IPS DF 6.9 (cell line): ENCODE results near the gene NRXN3.

Experiments
- DNase-seq: peaks from one replicate; pipeline ENCODE4 v3.0.0-alpha.2; 2013; ENCODE audit warnings: low read depth, low spot score
- H3K27ac ChIP-seq: one replicate; pipeline ENCODE4 v1.5.1; 2013; ENCODE audit warnings: low read length, control low read depth
- H3K27me3 ChIP-seq: 2 replicates; pipeline ENCODE4 v1.6.1; 2013; ENCODE audit warnings: mild to moderate bottlenecking, low read length; ENCODE audit not compliant: control insufficient read depth, insufficient read depth
- H3K36me3 ChIP-seq: 2 replicates; pipeline ENCODE4 v1.6.1; 2013; ENCODE audit warnings: low read length; ENCODE audit not compliant: control insufficient read depth, insufficient read depth
- H3K4me1 ChIP-seq: 2 replicates; pipeline ENCODE4 v1.6.1; 2013; ENCODE audit warnings: low read length; ENCODE audit not compliant: control insufficient read depth, insufficient read depth
- H3K4me3 ChIP-seq: 2 replicates; pipeline ENCODE4 v1.5.1; 2013; ENCODE audit warnings: mild to moderate bottlenecking, low read length
- H3K9me3 ChIP-seq: 2 replicates; pipeline ENCODE4 v1.6.1; 2013; ENCODE audit warnings: low read length, inconsistent platforms; ENCODE audit not compliant: control insufficient read depth, insufficient read depth
- WGBS: extraction: QIAGEN DNeasy Blood & Tissue Kit; methylation state at CpG from one replicate; pipeline ENCODE4 v1.1.7; 2013; ENCODE audit warnings: mixed read lengths, missing lambda C conversion rate; ENCODE audit not compliant: insufficient read length, insufficient coverage; 5-methylcytosine and 5-hydroxymethylcytosine counted together

Gene NRXN3

GRCh38 chr14:79704041-79704807 is 1534.1 kb downstream of the NRXN3 start:
- Histone ChIP-seq H3K27ac (no peak overlapping the region), H3K27me3 (no peaks in the 10 kb centered on the region), H3K4me3 (no peak overlapping the region), H3K9me3 (no peaks in the 10 kb centered on the region), H3K4me1 (no peaks in the 10 kb centered on the region), H3K36me3 (no peaks in the 10 kb centered on the region)
- no CpG with 5 or more reads among the region's 6 CpGs for WGBS
- no peak for DNase-seq

- H3K36me3 ChIP-seq = no peaks in the 10 kb centered on the region
- no peak overlapping the region for H3K4me3 ChIP-seq
These were observed 1535.1 kb downstream of the NRXN3 start for GRCh38 chr14:79705126-79705894.

GRCh38 chr14:79706382-79706781 is 1536.2 kb downstream of the NRXN3 start:
- DNase-seq = no peak
- no peaks in the 10 kb centered on the region for H3K4me1 ChIP-seq

More at GRCh38 chr14:79705126-79705894, 1535.1 kb downstream of the NRXN3 start:
- H3K9me3 ChIP-seq = no peaks in the 10 kb centered on the region
- WGBS = no CpG with 5 or more reads among the region's 11 CpGs
- H3K4me1 ChIP-seq = no peaks in the 10 kb centered on the region
- no peak for DNase-seq
- no peak overlapping the region for H3K27ac ChIP-seq
- no peaks in the 10 kb centered on the region for H3K27me3 ChIP-seq

GRCh38 chr14:79708426-79709388 is 1538.5 kb downstream of the NRXN3 start:
- Histone ChIP-seq H3K4me1 (no peaks in the 10 kb centered on the region), H3K4me3 (no peak overlapping the region), H3K9me3 (no peaks in the 10 kb centered on the region), H3K27ac (no peak overlapping the region), H3K36me3 (no peaks in the 10 kb centered on the region), H3K27me3 (no peaks in the 10 kb centered on the region)
- WGBS = no CpG with 5 or more reads among the region's 9 CpGs
- no peak for DNase-seq

More at GRCh38 chr14:79706382-79706781, 1536.2 kb downstream of the NRXN3 start:
- H3K4me3 ChIP-seq = no peak overlapping the region
- H3K27me3 ChIP-seq = no peaks in the 10 kb centered on the region
- no peak overlapping the region for H3K27ac ChIP-seq
- no CpG with 5 or more reads among the region's 2 CpGs for WGBS
- no peaks in the 10 kb centered on the region for H3K9me3 ChIP-seq
- H3K36me3 ChIP-seq = no peaks in the 10 kb centered on the region

GRCh38 chr14:79709573-79709972 is 1539.4 kb downstream of the NRXN3 start:
- Histone ChIP-seq H3K4me3 (no peak overlapping the region), H3K4me1 (no peaks in the 10 kb centered on the region), H3K27me3 (no peaks in the 10 kb centered on the region), H3K27ac (no peak overlapping the region), H3K36me3 (no peaks in the 10 kb centered on the region), H3K9me3 (no peaks in the 10 kb centered on the region)
- no peak for DNase-seq
- WGBS = no CpG with 5 or more reads among the region's 3 CpGs

GRCh38 chr14:79712302-79712950 is 1542.3 kb downstream of the NRXN3 start:
- no peak for DNase-seq
- WGBS = 100% methylated on average over 2 of the region's 11 CpGs
- Histone ChIP-seq H3K9me3 (no peaks in the 10 kb centered on the region), H3K27me3 (no peaks in the 10 kb centered on the region), H3K27ac (no peak overlapping the region), H3K36me3 (no peaks in the 10 kb centered on the region), H3K4me3 (no peak overlapping the region), H3K4me1 (no peaks in the 10 kb centered on the region; the same call in 1 of the 2 replicates)

GRCh38 chr14:79721399-79722084 is 1551.4 kb downstream of the NRXN3 start:
- Histone ChIP-seq H3K4me1 (no peaks in the 10 kb centered on the region; the same call in 1 of the 2 replicates), H3K27me3 (no peaks in the 10 kb centered on the region), H3K27ac (no peak overlapping the region), H3K4me3 (no peak overlapping the region), H3K36me3 (no peaks in the 10 kb centered on the region), H3K9me3 (no peaks in the 10 kb centered on the region)
- no peak for DNase-seq
- WGBS = no CpG with 5 or more reads among the region's 5 CpGs

- Histone ChIP-seq H3K9me3 (no peaks in the 10 kb centered on the region), H3K36me3 (no peaks in the 10 kb centered on the region), H3K4me1 (no peaks in the 10 kb centered on the region), H3K27ac (no peak overlapping the region), H3K27me3 (no peaks in the 10 kb centered on the region), H3K4me3 (no peak overlapping the region)
- WGBS = no CpG with 5 or more reads among the region's 7 CpGs
- DNase-seq = no peak
These were observed 1555.0 kb downstream of the NRXN3 start for GRCh38 chr14:79724934-79725717.

GRCh38 chr14:79727900-79728299 is 1557.7 kb downstream of the NRXN3 start:
- Histone ChIP-seq H3K36me3 (no peaks in the 10 kb centered on the region), H3K4me3 (no peak overlapping the region), H3K27ac (no peak overlapping the region), H3K27me3 (no peaks in the 10 kb centered on the region), H3K4me1 (no peaks in the 10 kb centered on the region), H3K9me3 (no peaks in the 10 kb centered on the region)
- no peak for DNase-seq
- no CpG with 5 or more reads among the region's 3 CpGs for WGBS
